AG04449 (cell line): ENCODE measurements around the gene ACP7.

Experiments used
- CTCF ChIA-PET: fragments of 350-600 bp; formaldehyde crosslinking; extraction: SDS; loops from one replicate; lab custom pipeline; 2021; ENCODE audit warnings: antibody characterized with exemption; lab: Yijun Ruan, JAX
- POLR2A ChIA-PET: fragments of 400-600, 350-600 bp; formaldehyde crosslinking; extraction: SDS; loops from one replicate; lab custom pipeline; 2020; ENCODE audit warnings: antibody characterized with exemption, inconsistent platforms; lab: Yijun Ruan, JAX
- DNase-seq: peaks from one replicate; pipeline ENCODE4 v3.0.0-alpha.2; 2010; ENCODE audit warnings: low read depth, low spot score
- H3K4me3 ChIP-seq: 2 replicates; pipeline ENCODE4 v1.5.1; 2011; ENCODE audit warnings: low read depth, mild to moderate bottlenecking, control low read depth, low read length
- TF ChIP-seq, protein P1 (sequence below): IDR thresholded peaks from one replicate; pipeline ENCODE4 v1.5.1; 2011; ENCODE audit warnings: mild to moderate bottlenecking, moderate library complexity, low read length, control low read depth, inconsistent platforms; ENCODE audit not compliant: insufficient read depth; ENCODE audit errors: missing control alignments

Gene ACP7

DNA sequence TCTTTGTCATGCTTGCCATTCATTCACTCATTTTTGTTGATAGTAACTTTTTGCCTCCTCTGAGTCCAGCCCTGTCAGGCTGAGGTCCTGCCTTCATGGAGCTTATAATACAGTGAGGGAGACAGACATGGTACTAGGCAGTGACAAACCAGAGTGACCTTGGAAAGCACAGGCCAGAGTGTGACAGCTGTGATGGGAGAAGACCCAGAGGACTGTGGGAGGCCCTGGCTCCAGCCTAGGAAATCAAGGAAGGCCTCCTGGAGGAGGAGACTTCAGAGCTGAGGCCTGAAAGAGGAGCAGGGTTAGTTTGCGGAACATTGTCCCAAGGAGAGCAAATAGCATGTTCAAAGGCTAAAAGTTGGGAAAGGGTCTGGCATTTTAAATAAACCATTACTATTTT, 61.9 kb downstream of the ACP7 start:
- no peak for DNase-seq
- POLR2A ChIA-PET, result no interaction called here
- no peak overlapping the region for H3K4me3 ChIP-seq
- CTCF ChIA-PET, result interaction anchor here (0.9 to 1.6 kb wide), 4 partner anchors 11 to 95 kb away, joined by 3 read pairs; no protein-coding TSS in a partner anchor
- TF ChIP-seq, protein P1, sequence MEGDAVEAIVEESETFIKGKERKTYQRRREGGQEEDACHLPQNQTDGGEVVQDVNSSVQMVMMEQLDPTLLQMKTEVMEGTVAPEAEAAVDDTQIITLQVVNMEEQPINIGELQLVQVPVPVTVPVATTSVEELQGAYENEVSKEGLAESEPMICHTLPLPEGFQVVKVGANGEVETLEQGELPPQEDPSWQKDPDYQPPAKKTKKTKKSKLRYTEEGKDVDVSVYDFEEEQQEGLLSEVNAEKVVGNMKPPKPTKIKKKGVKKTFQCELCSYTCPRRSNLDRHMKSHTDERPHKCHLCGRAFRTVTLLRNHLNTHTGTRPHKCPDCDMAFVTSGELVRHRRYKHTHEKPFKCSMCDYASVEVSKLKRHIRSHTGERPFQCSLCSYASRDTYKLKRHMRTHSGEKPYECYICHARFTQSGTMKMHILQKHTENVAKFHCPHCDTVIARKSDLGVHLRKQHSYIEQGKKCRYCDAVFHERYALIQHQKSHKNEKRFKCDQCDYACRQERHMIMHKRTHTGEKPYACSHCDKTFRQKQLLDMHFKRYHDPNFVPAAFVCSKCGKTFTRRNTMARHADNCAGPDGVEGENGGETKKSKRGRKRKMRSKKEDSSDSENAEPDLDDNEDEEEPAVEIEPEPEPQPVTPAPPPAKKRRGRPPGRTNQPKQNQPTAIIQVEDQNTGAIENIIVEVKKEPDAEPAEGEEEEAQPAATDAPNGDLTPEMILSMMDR, result no peak

DNA sequence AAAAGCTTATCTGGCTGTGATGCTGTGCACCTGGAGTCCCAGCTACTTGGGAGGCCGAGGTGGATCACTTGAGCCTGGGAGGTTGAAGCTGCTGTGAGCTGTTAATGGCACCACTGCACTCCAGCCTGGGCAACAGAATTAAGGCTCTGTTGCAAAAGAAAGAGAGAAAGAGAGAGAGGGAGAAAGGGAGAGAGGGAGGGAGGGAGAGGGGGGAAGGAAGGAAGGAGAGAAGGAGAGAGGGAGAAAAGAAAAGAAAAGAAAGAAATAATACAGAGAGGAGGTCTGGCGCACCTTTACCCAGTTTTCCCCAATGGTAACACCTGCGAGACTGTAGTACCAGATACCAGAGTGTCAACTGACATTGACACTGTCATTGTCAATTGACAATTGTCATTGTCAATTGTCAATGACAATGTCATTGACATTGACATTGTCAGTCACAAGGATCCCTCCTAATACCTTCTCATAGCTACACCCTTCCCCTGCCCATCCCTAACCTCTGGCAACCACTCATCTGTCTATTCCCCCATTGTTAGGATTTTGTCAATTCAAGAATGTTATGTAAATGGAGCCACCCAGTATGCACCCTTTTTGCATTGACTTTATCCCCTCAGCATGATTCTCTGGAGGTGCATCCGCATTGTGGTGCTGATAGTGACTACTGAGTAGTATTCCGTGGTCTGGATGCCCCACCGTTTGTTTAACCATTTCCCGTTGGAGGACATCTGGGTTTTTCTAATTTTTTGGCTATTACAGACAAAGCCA, 62.7 kb downstream of the ACP7 start:
- ChIA-PET CTCF (interaction anchor here (1.0 kb wide), 1 partner anchor 96 kb away, joined by 3 read pairs; no protein-coding TSS in a partner anchor), POLR2A (no interaction called here)
- H3K4me3 ChIP-seq, result no peak overlapping the region
- no peak for DNase-seq
- TF ChIP-seq, protein P1, result no peak

DNA sequence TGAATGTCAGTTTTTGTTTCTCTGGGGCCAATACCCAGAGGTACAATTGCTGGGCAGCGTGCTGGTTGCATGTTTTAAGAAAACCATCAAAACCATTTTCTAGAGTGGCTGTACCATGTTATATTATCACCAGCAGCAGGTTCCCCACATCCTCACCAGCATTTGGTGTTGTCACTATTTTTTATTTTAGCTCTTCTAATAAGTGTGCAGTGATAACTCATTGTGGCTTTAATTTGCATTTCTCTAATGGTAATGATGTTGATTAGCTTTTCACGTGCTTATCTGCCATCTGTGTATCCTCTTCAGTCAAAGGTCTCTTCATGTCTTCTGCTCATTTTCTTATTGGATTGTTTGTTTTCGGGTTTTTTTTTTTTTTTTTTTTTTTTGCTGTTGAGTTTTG, 63.3 kb downstream of the ACP7 start:
- ChIA-PET POLR2A (no interaction called here), CTCF (no interaction called here)
- no peak for DNase-seq
- TF ChIP-seq, protein P1, result no peak
- H3K4me3 ChIP-seq, result no peak overlapping the region

DNA sequence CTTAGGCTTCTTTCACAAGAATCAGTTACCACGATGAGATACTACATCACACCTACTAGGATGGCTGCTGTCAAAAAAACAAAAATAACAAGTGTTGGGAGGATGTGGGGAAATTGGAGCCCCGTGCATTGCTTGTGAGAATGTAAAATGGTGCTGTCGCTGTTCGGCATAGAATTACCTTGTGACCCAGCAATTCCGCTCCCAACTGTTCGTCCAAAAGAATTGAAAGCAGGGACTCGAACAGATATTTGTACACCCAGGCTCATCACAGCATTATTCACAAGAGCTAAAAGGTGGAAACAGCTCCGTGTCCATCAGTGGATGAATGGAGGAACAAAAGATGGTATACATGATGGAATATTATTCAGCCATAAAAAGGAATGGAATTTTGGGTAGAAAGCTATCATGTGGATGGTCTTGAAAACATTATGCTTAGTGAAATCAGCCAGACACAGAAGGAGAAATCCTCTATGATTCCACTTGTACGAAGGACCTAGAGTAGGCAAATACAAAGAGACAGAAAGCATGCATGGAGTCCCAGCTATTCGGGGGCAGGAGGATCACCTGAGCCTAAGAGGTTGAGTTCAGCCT, 64.9 kb downstream of the ACP7 start:
- no peak for DNase-seq
- TF ChIP-seq, protein P1, result no peak
- ChIA-PET POLR2A (no interaction called here), CTCF (interaction anchor here (1.1 to 1.2 kb wide), 2 partner anchors 22 to 39 kb away, joined by 3 to 4 read pairs; no protein-coding TSS in a partner anchor)
- H3K4me3 ChIP-seq, result no peak overlapping the region

DNA sequence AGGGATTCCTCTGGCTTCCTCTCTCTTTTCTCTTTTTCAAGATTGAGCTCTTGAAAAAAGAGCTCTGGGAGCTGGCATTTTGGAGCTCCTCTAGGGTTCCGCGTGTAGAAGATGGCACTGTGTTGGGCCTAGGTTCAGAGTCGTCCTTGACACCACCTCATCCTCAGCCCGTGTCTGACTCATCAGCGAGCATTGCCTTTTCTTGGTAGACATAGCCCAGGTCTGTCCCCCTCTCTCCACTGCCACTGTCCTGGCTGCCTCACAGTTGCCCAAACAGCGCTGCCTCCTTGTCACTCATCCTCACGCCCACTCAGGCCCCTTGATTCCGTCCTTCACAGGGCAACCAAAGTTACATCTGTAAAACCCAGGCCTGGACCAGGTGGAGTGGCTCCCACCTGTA, 66.1 kb downstream of the ACP7 start:
- TF ChIP-seq, protein P1, result no peak
- ChIA-PET POLR2A (no interaction called here), CTCF (interaction anchor here (1.2 kb wide), 1 partner anchor 24 kb away, joined by 4 read pairs; no protein-coding TSS in a partner anchor)
- no peak for DNase-seq
- no peak overlapping the region for H3K4me3 ChIP-seq
